ENCODE data around the gene CILP2. TPM values are rescaled to one million over a fixed set of nuclear protein-coding genes. Genes with fewer than 3 reads are reported as not detected.

CILP2 gene
- total and polyA plus RNA-seq, 2 of the 8 experiments (the other 6 are each of a cell fraction or from before 2014, with no cell fraction given) = 4.4 to 5.8 TPM

- Histone ChIP-seq H2BK5ac (ENCODE audit: low read depth, low read length) (no peak overlapping the region), H2BK12ac (ENCODE audit: low read depth, low read length) (no peak overlapping the region), H2AFZ (ENCODE audit: low read length) (no peak overlapping the region), H2BK120ac (replicated peaks; ENCODE audit: low read depth, low read length) (no peak overlapping the region), H3K56ac (replicated peaks; ENCODE audit: insufficient read length, low read depth, low read length) (no peak overlapping the region), H2AK5ac (ENCODE audit: low read depth, low read length) (no peak overlapping the region), H4K8ac (ENCODE audit: extremely low read depth, insufficient read depth, low read length) (no peak overlapping the region; the same call in 1 of the 2 replicates), H3K23me2 (ENCODE audit: low read depth, low read length) (peaks cover 3% of the 10 kb centered on the region; the same call in 1 of the 2 replicates), H3K27ac (ENCODE audit: low read depth, low read length) (no peak overlapping the region), H3K18ac (ENCODE audit: extremely low read depth, low read length) (no peak overlapping the region), H4K5ac (ENCODE audit: insufficient read length, low read depth, low read length) (no peak overlapping the region), H3K23ac (ENCODE audit: insufficient read length) (no peak overlapping the region), H3K27me3 (replicated peaks in 1 of 4; ENCODE audit: control insufficient read depth in 3 of 4, extremely low read depth in 1 of 4, insufficient read depth in 3 of 4, low read length in 3 of 4) (peaks cover 1 to 11% (median 10%) of the 10 kb centered on the region in 4 experiments), H3K79me2 (ENCODE audit: control insufficient read depth in 1 of 2, insufficient read depth in 2 of 2, low read length in 2 of 2) (no peaks in the 10 kb centered on the region), H3K36me3 (ENCODE audit: control insufficient read depth in 2 of 4, insufficient read depth in 4 of 4, low read length in 3 of 4) (no peaks in the 10 kb centered on the region), H2BK20ac (ENCODE audit: low read length) (no peak overlapping the region), H3K4me3 (ENCODE audit: extremely low read depth in 1 of 4, insufficient read depth in 2 of 4, low read depth in 3 of 4, low read length in 4 of 4) (no peak overlapping the region), H2BK15ac (ENCODE audit: low read length) (no peak overlapping the region), H3K4me2 (ENCODE audit: insufficient read depth in 1 of 2, low read depth in 2 of 2, low read length in 2 of 2) (no peak overlapping the region), H4K91ac (replicated peaks; ENCODE audit: insufficient read length, low read length) (no peak overlapping the region), H3K4ac (replicated peaks; ENCODE audit: insufficient read length, low read depth, low read length) (no peak overlapping the region), H3K79me1 (ENCODE audit: low read depth, low read length) (no peaks in the 10 kb centered on the region), H3K9ac (replicated peaks in 1 of 4; ENCODE audit: extremely low read depth in 1 of 4, low read depth in 3 of 4, low read length in 3 of 4) (no peak overlapping the region), H3K4me1 (replicated peaks in 1 of 4; ENCODE audit: control insufficient read depth in 3 of 4, insufficient read depth in 4 of 4, low read length in 3 of 4) (peaks cover 0 to 5% (median 1%) of the 10 kb centered on the region in 4 experiments; a peak in 3 of 7 replicates), H3K9me3 (ENCODE audit: insufficient read depth in 2 of 2, low read depth in 1 of 2, low read length in 1 of 2) (peaks cover 0 to 4% of the 10 kb centered on the region in 2 experiments; a peak in 1 of 4 replicates), H3K14ac (ENCODE audit: insufficient read length) (no peak overlapping the region), H4K20me1 (replicated peaks in 1 of 2; ENCODE audit: control insufficient read depth in 1 of 2, insufficient read depth in 2 of 2, low read length in 2 of 2) (peaks cover 0 to 1% of the 10 kb centered on the region in 2 experiments)
- DNase-seq (ENCODE audit: low read depth in 1 of 2, low spot score in 2 of 2) (no peak), FAIRE-seq (no peak)
- ChIA-PET CTCF (ENCODE audit: partially characterized antibody) (interaction anchor here (1.0 to 15.7 kb wide), 3 partner anchors 8 to 93 kb away, joined by 3 to 223 read pairs (median 9); no protein-coding TSS in a partner anchor), POLR2A (ENCODE audit: partially characterized antibody) (interaction anchor here (1.0 to 1.8 kb wide), 5 partner anchors 9 to 99 kb away, joined by 3 to 4 read pairs (median 4); partner anchors contain the start of gene GMIP)
- no peak for TF ChIP-seq CBX5 (IDR thresholded peaks at IDR 0.05; ENCODE audit: low read depth, low read length)
- no peak for TF ChIP-seq USF2 (IDR thresholded peaks at IDR 0.05; ENCODE audit: low read length)
- no peak for TF ChIP-seq NANOG (IDR thresholded peaks at IDR 0.05; ENCODE audit: insufficient read depth, low read depth, low read length, poor library complexity, severe bottlenecking)
- no peak for TF ChIP-seq CHD1 (IDR thresholded peaks at IDR 0.05; ENCODE audit: low read depth, low read length)
- no peak for TF ChIP-seq HDAC6 (IDR thresholded peaks at IDR 0.05; ENCODE audit: low read depth, low read length)
- no peak for TF ChIP-seq ASH2L (IDR thresholded peaks at IDR 0.05; ENCODE audit: low read length)
- 93% methylated on average over 64 of the region's 75 CpGs; no CpG with 5 or more reads in 1 of the 2 experiments for WGBS, 2 experiments (ENCODE audit: extremely low coverage in 1 of 2, insufficient coverage in 1 of 2, insufficient read length in 1 of 2, insufficient replicate concordance in 2 of 2, low coverage in 1 of 2, low lambda C conversion rate in 2 of 2, missing lambda C conversion rate in 1 of 2)
Observed at GRCh38 chr19:19544257-19544953, 6.3 kb downstream of the CILP2 start.

Data from H1 (cell line).